Middle frontal gyrus (tissue), 1 donor: Measurements from ENCODE around the gene SLC49A3.

Experiments
- DNase-seq: peaks from one replicate; pipeline ENCODE4 v3.0.0-alpha.2; 2015; ENCODE audit warnings: low spot score; ENCODE audit errors: extremely low spot score

SLC49A3 gene

GRCh38 chr4:633976-634598 lies 54.9 kb downstream of the SLC49A3 start:
- no peak for DNase-seq

- no peak for DNase-seq
Measured at GRCh38 chr4:633406-633805, 55.5 kb downstream of the SLC49A3 start.

DNA sequence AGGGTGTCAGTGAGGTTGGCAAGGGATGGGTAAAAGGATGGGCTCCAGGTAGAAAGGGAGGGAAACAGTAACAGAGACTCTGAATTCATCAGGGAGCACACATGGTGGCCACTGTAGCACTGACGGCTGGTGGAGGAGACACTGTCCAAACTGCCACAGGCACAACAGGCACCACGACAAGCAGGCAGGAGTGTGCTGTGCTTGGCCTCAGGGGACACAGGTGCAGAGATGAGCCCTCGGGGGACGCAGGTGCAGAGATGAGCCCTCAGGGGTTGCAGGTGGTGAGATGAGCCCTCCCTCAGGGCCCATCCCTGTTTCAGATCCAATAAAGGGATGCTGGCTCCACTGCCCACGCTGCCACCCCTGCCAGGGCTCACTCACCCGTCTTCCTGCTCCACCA lies 56.0 kb downstream of the SLC49A3 start:
- no peak for DNase-seq

- DNase-seq, result no peak
Measured at GRCh38 chr4:632196-632790, 56.7 kb downstream of the SLC49A3 start.
